GM21390 (cell line): ENCODE measurements around the gene ENTPD6.

ENCODE experiments used
- ATAC-seq: cut with Tn5 transposase; IDR thresholded peaks from one replicate; pipeline ENCODE4 v1.9.1; 2021; ENCODE audit not compliant: unreplicated experiment

The ENTPD6 gene

GRCh38 chr20:25274481-25274880, 79.0 kb downstream of the ENTPD6 start:
- ATAC-seq: no peak

GRCh38 chr20:25274891-25275812, 79.6 kb downstream of the ENTPD6 start:
- no peak for ATAC-seq

- ATAC-seq: no peak
These were observed 80.5 kb downstream of the ENTPD6 start for GRCh38 chr20:25275813-25276532.
